H1 (cell line): Measurements from ENCODE around the gene VASN. TPM values are rescaled to one million over a fixed set of nuclear protein-coding genes. Genes with fewer than 3 reads are reported as not detected.

Source experiments
- CTCF ChIP-seq, 3 experiments: IDR thresholded peaks; 1 replicate in 2 of 3; 2 replicates in 1 of 3; pipeline versions ENCODE4 v1.5.1 to v1.6.1; 2011; ENCODE audit warnings: low read length in 3 of 3, mild to moderate bottlenecking in 3 of 3, inconsistent platforms in 2 of 3, low read depth in 1 of 3, moderate library complexity in 1 of 3; ENCODE audit not compliant: insufficient read depth in 1 of 3; ENCODE audit errors: control extremely low read depth in 1 of 3
- polyA plus RNA-seq, 7 experiments: library from polyadenylated mRNA; depleted of rRNA in 3 of 7; stranded (reverse) in 5 of 7; unstranded in 2 of 7; fragments of >200 nt in 5 of 7; fragments of 200-250 nt in 2 of 7; gene quantifications; 1 replicate in 5 of 7; 2 replicates in 1 of 7; 4 replicates in 1 of 7; pipeline versions ENCODE4 v1.2.1 to v1.2.3, GENCODE V29; 2011 to 2013; ENCODE audit warnings: missing spikeins in 2 of 7, mixed read lengths in 2 of 7
- total RNA-seq: library from RNA; stranded (reverse); fragmentation: NEBNext Ultra II Directional; extraction: Animal tissue kit (Norgen Biotek cat#: 25700); gene quantifications from 2 replicates; pipeline ENCODE4 v1.2.1, GENCODE V29; 2021

The VASN gene
- total and polyA plus RNA-seq, 2 of the 8 experiments (the other 6 are each of a cell fraction or from before 2014, with no cell fraction given): 9.6 to 11.3 TPM

- TF ChIP-seq CTCF (IDR thresholded peaks at IDR 0.05; ENCODE audit: control extremely low read depth in 1 of 3, insufficient read depth in 1 of 3, low read depth in 1 of 3, low read length in 3 of 3): no peak
- TF ChIP-seq, all 59 proteins: peak for 0
These were observed 47.8 kb downstream of the VASN start (continued) for GRCh38 chr16:4419402-4419959.
